Colon (tissue), 2 donors: ENCODE results near the gene PACRG.

ENCODE experiments used
- FAIRE-seq: peaks from 2 replicates; lab custom pipeline; 2012; peaks lifted over from hg19 to GRCh38; lab: Jason Lieb, UNC
- donor health status: control.
- donor health status: control.

The PACRG gene

GRCh38 chr6:162778603-162779002, 50.8 kb downstream of the PACRG start:
- no peak for FAIRE-seq

GRCh38 chr6:162785632-162786242, 58.0 kb downstream of the PACRG start:
- FAIRE-seq: no peak

- no peak for FAIRE-seq
These were observed 70.9 kb downstream of the PACRG start for GRCh38 chr6:162798546-162799266.

GRCh38 chr6:162814426-162814973, 86.7 kb downstream of the PACRG start:
- no peak for FAIRE-seq

- FAIRE-seq: no peak
These were observed 89.4 kb downstream of the PACRG start for GRCh38 chr6:162817196-162817595.

- no peak for FAIRE-seq
These were observed 91.5 kb downstream of the PACRG start for GRCh38 chr6:162819284-162819683.

- FAIRE-seq: no peak
These were observed 93.3 kb downstream of the PACRG start for GRCh38 chr6:162821102-162821501.

GRCh38 chr6:162825597-162825996, 97.8 kb downstream of the PACRG start:
- no peak for FAIRE-seq

GRCh38 chr6:162829013-162829742, 101.4 kb downstream of the PACRG start:
- no peak for FAIRE-seq

GRCh38 chr6:162833776-162834175, 106.0 kb downstream of the PACRG start:
- FAIRE-seq: no peak

- no peak for FAIRE-seq
These were observed 118.2 kb downstream of the PACRG start for GRCh38 chr6:162845972-162846371.

GRCh38 chr6:162846723-162847122, 118.9 kb downstream of the PACRG start:
- FAIRE-seq: no peak

GRCh38 chr6:162849269-162849668, 121.5 kb downstream of the PACRG start:
- no peak for FAIRE-seq

- no peak for FAIRE-seq
These were observed 124.4 kb downstream of the PACRG start for GRCh38 chr6:162852192-162852591.

GRCh38 chr6:162852840-162853577, 125.2 kb downstream of the PACRG start:
- no peak for FAIRE-seq

- no peak for FAIRE-seq
These were observed 126.5 kb downstream of the PACRG start for GRCh38 chr6:162854228-162854627.

GRCh38 chr6:162854734-162855191, 127.0 kb downstream of the PACRG start:
- FAIRE-seq: no peak

- no peak for FAIRE-seq
These were observed 129.1 kb downstream of the PACRG start for GRCh38 chr6:162856885-162857284.

GRCh38 chr6:162857326-162857725, 129.6 kb downstream of the PACRG start:
- FAIRE-seq: no peak

GRCh38 chr6:162862462-162862861, 134.7 kb downstream of the PACRG start:
- no peak for FAIRE-seq

- FAIRE-seq: no peak
These were observed 135.2 kb downstream of the PACRG start for GRCh38 chr6:162862941-162863340.

GRCh38 chr6:162863821-162864220, 136.0 kb downstream of the PACRG start:
- no peak for FAIRE-seq
